NCI-H345 (cell line): Measurements from ENCODE around the gene FCRL5.
A peak's percentile ranks its signal among the peaks of the same experiment; 100 is the strongest.
"Not testable (repeated sequence)": the region's sequence is repeated elsewhere in the genome, so short reads cannot be mapped to it uniquely, and the experiment has no call there.

Source experiments
- DNase-seq: peaks from one replicate; lab custom pipeline; 2025; lab: John Stamatoyannopoulos, UW

Gene FCRL5

GRCh38 chr1:157551694-157552693, at the start of gene FCRL5:
Gene FCRL5 (minus strand): TSS chr1:157552515. CDS start chr1:157552362, 153 bp downstream.
- DNase-seq = no peak

DNA sequence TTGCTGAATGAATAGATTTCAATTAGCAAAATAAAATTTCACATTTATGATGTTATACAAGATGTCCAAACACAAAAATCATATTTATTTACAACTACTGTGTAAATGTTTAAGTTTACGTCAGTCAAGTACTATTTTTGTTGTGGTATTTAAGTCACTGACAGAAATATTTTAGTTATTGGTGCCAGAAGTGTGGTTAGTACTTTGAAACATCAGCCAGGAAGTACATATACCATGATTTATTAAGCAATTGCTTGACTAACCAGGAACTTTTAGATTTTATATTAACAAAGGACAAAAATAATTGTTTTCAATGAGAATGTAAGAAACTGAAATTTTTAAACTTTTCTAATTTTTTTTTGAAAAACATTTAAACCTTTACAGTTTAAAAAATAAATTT, 47.9 kb upstream of the FCRL5 start:
- DNase-seq = no peak

- no peak for DNase-seq
Observed at GRCh38 chr1:157597959-157598667, 45.8 kb upstream of the FCRL5 start, which contains the start of gene FCRL4. Gene FCRL4 (minus strand): TSS chr1:157598085. CDS start chr1:157597944, 141 bp downstream.

DNA sequence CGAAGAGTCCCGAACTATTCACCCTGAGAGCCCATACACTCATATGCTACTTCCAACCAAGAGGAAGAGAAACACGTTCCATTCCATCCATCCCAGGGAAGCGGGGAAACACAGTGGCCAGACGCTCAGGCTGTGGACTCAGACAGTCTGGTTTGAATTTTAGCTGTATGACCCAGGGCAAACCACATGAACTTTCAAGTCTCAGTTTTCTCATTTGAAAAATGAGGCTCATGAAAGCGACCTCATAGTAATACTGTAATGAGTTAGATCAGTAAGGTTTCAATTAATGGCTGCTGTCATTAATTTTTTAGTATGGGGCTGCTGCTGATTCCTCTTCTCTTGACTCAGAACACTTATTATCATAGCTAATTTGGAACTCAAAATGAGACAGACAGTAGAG, 44.1 kb upstream of the FCRL5 start:
- DNase-seq = no peak

DNA sequence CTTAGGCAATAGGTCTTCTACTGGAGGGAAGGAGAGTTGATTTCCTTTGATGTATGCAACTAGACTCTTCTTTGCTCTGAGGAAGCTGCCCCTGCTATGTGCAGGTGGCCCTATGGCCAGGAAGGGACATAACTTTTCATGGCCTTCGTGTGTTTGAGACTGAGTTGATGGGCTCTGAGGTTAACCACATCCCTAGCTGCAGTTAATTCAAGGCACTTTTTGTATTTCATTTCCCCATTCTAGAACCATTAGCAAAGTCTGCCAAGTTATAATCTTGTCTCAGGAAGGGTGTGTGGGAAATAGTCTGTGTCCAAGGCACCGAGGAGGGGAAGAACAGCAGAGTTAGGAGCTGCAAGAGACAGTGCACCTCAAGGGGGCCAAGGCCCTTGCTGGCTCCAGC, 43.0 kb upstream of the FCRL5 start:
- no peak for DNase-seq

GRCh38 chr1:157585984-157586383, 33.7 kb upstream of the FCRL5 start:
- no peak for DNase-seq

- DNase-seq = no peak
Observed at GRCh38 chr1:157584503-157584902, 32.2 kb upstream of the FCRL5 start.

- DNase-seq = no peak
Observed at GRCh38 chr1:157580828-157581210, 28.5 kb upstream of the FCRL5 start.

DNA sequence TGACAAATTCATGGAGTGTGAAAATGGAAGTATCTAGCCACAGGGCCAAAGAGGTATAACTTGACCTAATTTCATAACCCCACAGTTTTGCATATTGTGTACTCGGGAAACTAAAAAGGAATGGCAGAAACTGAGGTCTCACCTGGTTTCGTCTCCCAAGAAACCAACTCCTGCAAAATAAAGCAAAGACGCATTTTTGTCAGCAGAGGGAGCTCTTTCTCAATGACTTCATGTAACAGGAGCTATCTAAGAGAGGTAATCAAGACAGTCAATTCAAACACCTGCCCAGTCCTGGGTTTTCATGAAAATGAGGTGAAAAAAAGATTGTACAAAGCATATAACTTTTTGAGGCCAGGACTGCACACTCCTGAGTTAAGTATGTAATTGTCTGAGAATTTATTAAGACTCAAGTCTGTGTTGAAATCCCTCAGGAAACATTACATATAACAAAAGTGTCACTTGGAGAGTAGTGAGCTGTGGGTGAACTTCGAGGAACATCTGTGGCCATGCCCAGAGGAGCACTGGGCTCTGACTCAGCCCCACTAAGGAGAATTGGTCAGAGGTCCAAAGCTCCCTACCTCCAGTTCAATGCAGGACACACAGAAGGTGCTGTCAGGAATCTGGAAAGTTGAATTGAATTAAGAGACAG, 28.0 kb upstream of the FCRL5 start:
- DNase-seq = peak; percentile 49

DNA sequence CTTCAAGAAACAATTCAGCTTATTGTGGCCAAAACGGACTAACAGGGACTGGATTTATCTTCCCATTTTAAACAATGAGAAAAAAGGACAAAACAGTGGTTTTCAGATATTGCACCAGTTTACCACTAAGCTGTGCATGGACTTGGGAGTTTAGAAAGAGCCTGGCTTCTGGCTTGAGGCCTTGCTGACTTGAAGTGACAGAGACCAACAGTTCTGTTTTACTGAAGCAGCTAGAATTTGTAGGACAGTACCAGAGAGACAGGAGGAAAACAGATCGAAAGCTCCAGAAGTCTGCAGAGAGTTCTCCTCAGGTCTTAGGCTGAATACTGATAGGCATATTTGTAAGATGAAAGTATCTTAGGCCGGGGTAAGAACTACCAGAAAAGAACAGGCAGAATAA, 25.1 kb upstream of the FCRL5 start:
- no peak for DNase-seq

DNA sequence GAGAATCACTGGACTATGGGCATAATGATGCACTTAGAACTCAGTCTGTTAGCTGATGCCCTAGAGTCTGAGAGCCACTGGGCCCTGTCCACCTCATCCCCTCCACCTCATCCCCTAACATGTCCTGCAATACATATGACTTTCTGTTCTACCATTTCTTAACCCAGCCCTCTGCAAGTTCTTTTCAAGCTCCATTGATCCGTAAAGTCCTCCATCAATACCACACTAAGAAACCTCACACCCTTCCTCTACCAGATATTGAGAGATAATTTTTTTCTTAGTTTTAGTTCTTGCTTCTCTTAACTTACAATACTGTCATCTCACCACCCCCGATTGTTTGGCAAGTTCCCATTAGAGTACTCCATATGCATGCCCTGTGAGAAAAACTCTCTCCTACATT, 23.4 kb upstream of the FCRL5 start:
- no peak for DNase-seq

DNA sequence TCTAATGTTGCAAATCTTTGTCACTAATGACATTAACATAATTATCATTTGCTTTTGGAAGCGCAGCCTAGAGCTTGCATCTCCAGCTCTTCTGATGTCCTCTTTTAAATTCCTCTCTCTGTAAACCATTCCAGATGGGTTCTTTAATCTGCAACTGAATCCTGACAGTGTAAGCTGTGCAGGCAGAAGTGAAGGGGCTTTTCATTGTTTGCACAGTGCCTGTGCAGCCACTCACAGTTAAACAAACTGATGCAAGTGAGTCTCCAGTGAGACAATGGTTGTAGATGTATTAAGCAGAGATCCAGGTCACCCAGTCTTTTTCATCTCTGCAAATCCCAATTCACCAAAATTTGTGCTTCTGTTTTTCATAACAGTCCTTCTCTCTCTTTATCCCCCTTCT, 22.5 kb upstream of the FCRL5 start:
- peak; percentile 2 for DNase-seq

GRCh38 chr1:157566484-157567300, 14.4 kb upstream of the FCRL5 start:
- DNase-seq = no peak

- no peak for DNase-seq
Observed at GRCh38 chr1:157562515-157562914, 10.2 kb upstream of the FCRL5 start.

- DNase-seq = no peak
Observed at GRCh38 chr1:157558119-157558518, 5.8 kb upstream of the FCRL5 start.

DNA sequence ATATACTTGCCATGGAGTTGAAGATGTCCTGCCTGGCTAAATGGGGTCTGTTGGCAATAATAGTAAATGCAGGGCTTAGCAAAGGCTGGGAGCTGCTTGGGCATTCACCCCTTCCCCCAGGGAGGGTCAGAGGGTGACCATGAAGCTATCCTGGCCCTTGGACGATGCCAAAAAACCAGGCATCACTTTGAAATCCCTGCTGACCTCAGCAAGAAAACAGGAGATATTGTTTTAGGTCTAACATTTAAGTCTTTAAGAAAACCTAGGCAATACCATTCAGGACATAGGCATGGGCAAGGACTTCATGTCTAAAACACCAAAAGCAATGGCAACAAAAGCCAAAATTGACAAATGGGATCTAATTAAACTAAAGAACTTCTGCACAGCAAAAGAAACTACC, 4.2 kb downstream of the FCRL5 start:
- DNase-seq = not testable (repeated sequence)

DNA sequence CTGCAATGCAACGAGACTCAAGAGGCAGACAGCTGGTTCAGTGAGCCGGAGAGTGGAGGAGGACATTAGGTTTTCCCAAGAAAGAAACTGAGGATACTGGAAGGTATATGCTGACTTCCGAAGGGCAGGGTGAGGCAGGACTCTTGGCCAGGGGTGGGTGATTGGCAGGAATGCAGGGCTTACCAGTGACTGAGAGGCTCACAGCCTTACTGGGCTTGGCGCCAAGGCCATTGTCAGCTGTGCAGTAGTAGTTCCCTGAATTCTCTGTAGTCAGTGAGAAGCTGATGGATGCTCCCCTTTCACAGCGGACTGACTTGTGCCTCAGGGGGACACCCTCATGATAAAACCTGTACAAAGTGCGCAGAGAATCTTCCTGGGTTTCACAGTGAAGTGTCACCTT, 9.6 kb downstream of the FCRL5 start:
- peak; percentile 9 for DNase-seq

DNA sequence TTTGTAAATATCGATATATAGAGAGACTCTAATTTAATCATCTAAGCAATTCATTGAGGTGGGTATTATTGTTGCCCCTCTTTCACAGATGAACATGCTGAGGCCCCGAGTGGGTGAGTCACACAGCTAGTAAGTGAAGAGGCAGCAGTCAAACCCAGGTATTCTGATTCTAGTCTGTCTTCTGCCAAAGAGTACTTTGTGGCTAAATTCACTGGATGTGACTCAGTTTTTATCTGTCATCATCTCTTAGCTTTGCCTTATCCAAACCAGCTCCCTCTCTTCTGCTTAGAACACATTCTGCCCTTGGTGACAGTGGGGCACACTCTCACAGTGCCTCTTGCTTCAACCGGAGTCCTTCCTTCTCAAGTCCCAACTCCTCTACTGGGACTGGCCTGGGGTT, 11.5 kb downstream of the FCRL5 start:
- no peak for DNase-seq

GRCh38 chr1:157540160-157540748, 12.1 kb downstream of the FCRL5 start:
- DNase-seq = no peak

DNA sequence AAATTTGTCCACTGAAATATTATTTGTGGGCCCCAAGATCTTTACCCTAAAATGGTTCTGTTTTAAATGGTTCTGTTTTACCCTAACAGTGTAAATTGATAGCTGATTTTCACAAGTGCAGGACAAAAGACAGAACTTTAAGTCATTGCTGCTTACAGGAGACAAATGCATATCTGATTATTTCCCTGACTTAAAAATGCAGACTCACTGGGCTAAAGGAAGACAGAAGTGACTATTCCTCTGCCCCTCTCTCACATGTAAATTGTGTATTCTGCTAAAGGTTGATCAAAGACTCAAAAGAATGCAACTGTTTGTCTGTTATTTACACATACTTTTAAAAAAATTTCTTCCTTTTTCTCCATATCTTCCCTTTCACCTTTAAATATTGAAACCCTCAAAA, 12.7 kb downstream of the FCRL5 start:
- DNase-seq = no peak

DNA sequence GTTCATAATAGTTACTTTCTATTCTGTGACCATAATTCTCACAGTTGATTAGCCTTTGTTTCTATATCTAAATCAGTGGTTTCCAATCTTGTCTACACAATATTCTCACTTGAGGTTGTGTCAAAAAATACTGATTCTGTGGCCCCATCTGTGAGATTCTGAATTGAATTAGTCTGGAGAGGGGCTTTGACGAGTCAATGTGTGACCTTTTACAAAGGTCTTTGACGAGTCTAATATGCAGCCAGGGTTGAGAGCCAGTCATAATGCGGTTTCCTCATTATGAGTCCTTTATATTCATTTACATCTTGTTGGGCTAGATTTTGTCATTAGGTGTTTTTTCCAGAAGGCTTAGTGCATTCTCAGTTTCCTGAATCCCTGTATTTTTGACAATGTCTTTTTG, 19.7 kb downstream of the FCRL5 start:
- no peak for DNase-seq
